Muscle layer of duodenum (tissue), 2 donors: Measurements from ENCODE around the gene HACL1.
A peak's percentile ranks its signal among the peaks of the same experiment; 100 is the strongest.

Experiments used
- H3K27ac ChIP-seq: one replicate; pipeline ENCODE4 v1.7.0; 2013; ENCODE audit warnings: mild to moderate bottlenecking, low read length
- H3K27me3 ChIP-seq: one replicate; pipeline ENCODE4 v1.7.0; 2013; ENCODE audit warnings: low read depth, mild to moderate bottlenecking, control low read depth, low read length
- H3K36me3 ChIP-seq, 2 donors: one replicate each; pipeline ENCODE4 v1.7.0; 2013; ENCODE audit warnings: low read length in 2 of 2, control low read depth in 1 of 2, mild to moderate bottlenecking in 1 of 2; ENCODE audit not compliant: insufficient read depth in 2 of 2, control insufficient read depth in 1 of 2
- H3K4me1 ChIP-seq, 2 donors: one replicate each; pipeline ENCODE4 v1.7.0; 2013; ENCODE audit warnings: low read length in 2 of 2, mild to moderate bottlenecking in 2 of 2, control low read depth in 1 of 2, moderate library complexity in 1 of 2; ENCODE audit not compliant: insufficient read depth in 2 of 2, control insufficient read depth in 1 of 2
- H3K4me3 ChIP-seq, 2 donors: one replicate each; pipeline ENCODE4 v1.7.0; 2013; ENCODE audit warnings: low read length in 2 of 2, low read depth in 1 of 2, mild to moderate bottlenecking in 1 of 2
- H3K9me3 ChIP-seq, 2 donors: one replicate each; pipeline ENCODE4 v1.7.0; 2013; ENCODE audit warnings: low read length in 2 of 2, control low read depth in 1 of 2, mild to moderate bottlenecking in 1 of 2; ENCODE audit not compliant: control insufficient read depth in 1 of 2
- donor health status: healthy.

Gene HACL1

GRCh38 chr3:15601399-15602145 is at the start of gene HACL1, which contains the start of gene BTD:
Gene HACL1, minus strand, starts transcription at chr3:15601569. Its CDS starts 106 bp downstream, at chr3:15601463.
Gene BTD, plus strand, starts transcription at chr3:15601745. Its CDS starts 33,695 bp downstream, at chr3:15635440.
- Histone ChIP-seq H3K27me3 (no peaks in the 10 kb centered on the region), H3K27ac (peak within 1 kb of the TSS; percentile 95), H3K4me1 (peaks cover 15 to 16% of the 10 kb centered on the region in 2 donors), H3K9me3 (no peaks in the 10 kb centered on the region), H3K36me3 (peaks cover 18 to 26% of the 10 kb centered on the region in 2 donors), H3K4me3 (peak within 1 kb of the TSS; percentile 93 to 100)

DNA sequence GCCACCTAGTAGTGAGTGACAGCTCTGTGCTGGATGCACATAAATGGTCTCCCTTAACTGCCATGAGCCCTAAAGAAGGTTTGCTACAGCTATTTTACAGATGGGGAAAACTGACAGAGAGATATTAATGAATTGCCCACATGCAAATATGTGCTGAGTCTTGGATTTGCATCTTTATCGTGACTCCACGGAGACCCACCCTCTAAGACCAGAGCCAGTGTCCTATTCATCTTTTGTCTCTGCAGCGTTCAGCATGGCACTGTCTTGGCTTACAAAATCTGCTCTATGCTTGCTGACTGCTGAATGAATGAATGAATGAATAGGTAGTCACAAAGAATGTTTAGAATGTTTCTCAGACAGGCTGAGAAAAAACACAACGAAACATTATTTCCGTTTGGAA is 48.5 kb upstream of the HACL1 start:
- Histone ChIP-seq H3K9me3 (no peaks in the 10 kb centered on the region), H3K27ac (no peak overlapping the region), H3K27me3 (no peaks in the 10 kb centered on the region), H3K4me3 (no peak overlapping the region), H3K36me3 (peaks cover 2 to 9% of the 10 kb centered on the region in 2 donors), H3K4me1 (peaks cover 5 to 18% of the 10 kb centered on the region in 2 donors)

DNA sequence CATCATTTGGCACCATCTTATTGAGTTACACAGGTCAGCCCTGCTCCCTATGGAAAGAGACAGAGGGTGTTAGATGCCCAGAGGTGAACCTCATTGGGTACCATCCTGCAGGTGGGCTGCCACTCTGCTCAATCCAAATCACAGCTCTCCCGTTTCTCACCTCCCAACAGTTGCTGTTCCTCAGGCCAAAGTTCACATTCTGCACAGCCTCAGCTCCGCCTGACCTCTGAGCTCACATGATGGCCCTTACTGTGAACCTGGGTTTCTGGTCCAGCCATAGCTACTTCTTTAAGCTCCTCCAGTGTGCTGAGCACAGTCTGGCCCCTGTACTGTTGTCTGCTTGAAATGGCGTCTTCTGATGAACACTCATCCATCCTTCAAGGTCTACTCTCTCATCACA is 48.0 kb upstream of the HACL1 start:
- Histone ChIP-seq H3K9me3 (no peaks in the 10 kb centered on the region), H3K4me3 (no peak overlapping the region), H3K27ac (no peak overlapping the region), H3K27me3 (no peaks in the 10 kb centered on the region), H3K4me1 (peaks cover 5 to 18% of the 10 kb centered on the region in 2 donors), H3K36me3 (peaks cover 7 to 10% of the 10 kb centered on the region in 2 donors)

GRCh38 chr3:15647611-15648167 is 46.3 kb upstream of the HACL1 start:
- Histone ChIP-seq H3K27me3 (no peaks in the 10 kb centered on the region), H3K36me3 (peaks cover 8 to 10% of the 10 kb centered on the region in 2 donors), H3K27ac (peak overlapping the region; percentile 84), H3K4me3 (no peak overlapping the region), H3K9me3 (no peaks in the 10 kb centered on the region), H3K4me1 (peaks cover 5 to 18% of the 10 kb centered on the region in 2 donors)

DNA sequence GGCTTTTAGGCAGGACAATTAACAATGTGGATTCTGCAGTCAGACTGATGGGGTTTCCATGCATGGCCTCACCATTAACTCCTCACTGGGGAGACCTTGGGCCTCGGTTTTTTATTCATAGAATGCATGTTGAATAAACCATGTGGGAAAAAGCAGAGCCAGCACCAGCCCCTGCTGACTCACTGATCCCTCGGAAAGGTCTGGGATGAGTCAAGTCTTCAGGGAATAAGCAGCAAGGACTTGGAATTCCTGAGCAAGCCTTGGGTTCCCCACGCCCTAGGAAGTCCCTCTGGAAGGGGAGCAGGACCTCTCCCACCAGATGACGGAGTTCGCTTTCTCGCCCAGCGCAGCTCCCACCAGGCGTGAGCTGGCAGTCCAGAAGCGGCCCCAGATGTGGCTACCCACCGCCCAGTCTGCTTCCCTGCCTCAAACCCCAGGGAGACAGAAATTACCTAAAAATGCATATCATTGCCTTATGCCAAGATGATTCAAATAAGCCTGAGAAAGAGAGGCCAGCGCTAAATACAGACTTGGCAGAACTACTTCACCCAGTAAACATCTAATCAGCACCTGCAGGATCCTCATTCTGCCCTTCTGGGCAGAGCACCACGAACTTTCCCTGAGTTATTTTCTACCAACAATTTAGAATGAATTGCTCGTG is 45.6 kb upstream of the HACL1 start:
- peaks cover 5 to 18% of the 10 kb centered on the region in 2 donors for H3K4me1 ChIP-seq
- H3K36me3 ChIP-seq, result peaks cover 8 to 10% of the 10 kb centered on the region in 2 donors
- peak overlapping the region; percentile 84 for H3K27ac ChIP-seq
- peak overlapping the region in 1 of 2 donors; percentile 27 for H3K4me3 ChIP-seq
- H3K9me3 ChIP-seq, result no peaks in the 10 kb centered on the region
- no peaks in the 10 kb centered on the region for H3K27me3 ChIP-seq

- peak overlapping the region; percentile 84 for H3K27ac ChIP-seq
- no peaks in the 10 kb centered on the region for H3K27me3 ChIP-seq
- peak overlapping the region in 1 of 2 donors; percentile 27 for H3K4me3 ChIP-seq
- H3K9me3 ChIP-seq, result no peaks in the 10 kb centered on the region
- H3K36me3 ChIP-seq, result peaks cover 8 to 10% of the 10 kb centered on the region in 2 donors
- H3K4me1 ChIP-seq, result peaks cover 5 to 18% of the 10 kb centered on the region in 2 donors
Measured at GRCh38 chr3:15645740-15646501, 44.6 kb upstream of the HACL1 start.

- Histone ChIP-seq H3K4me1 (peaks cover 5 to 18% of the 10 kb centered on the region in 2 donors), H3K36me3 (peaks cover 8 to 10% of the 10 kb centered on the region in 2 donors), H3K27me3 (no peaks in the 10 kb centered on the region), H3K27ac (peak overlapping the region; percentile 50), H3K4me3 (no peak overlapping the region), H3K9me3 (no peaks in the 10 kb centered on the region)
Measured at GRCh38 chr3:15645246-15645645, 43.9 kb upstream of the HACL1 start.

GRCh38 chr3:15638891-15639262 is 37.5 kb upstream of the HACL1 start:
- Histone ChIP-seq H3K4me1 (peaks cover 8 to 13% of the 10 kb centered on the region in 2 donors), H3K9me3 (no peaks in the 10 kb centered on the region), H3K4me3 (no peak overlapping the region), H3K36me3 (no peaks in the 10 kb centered on the region), H3K27ac (peak overlapping the region; percentile 73), H3K27me3 (no peaks in the 10 kb centered on the region)

GRCh38 chr3:15638193-15638890 is 37.0 kb upstream of the HACL1 start:
- Histone ChIP-seq H3K4me1 (peaks cover 8 to 15% of the 10 kb centered on the region in 2 donors), H3K9me3 (no peaks in the 10 kb centered on the region), H3K27me3 (no peaks in the 10 kb centered on the region), H3K36me3 (no peaks in the 10 kb centered on the region), H3K27ac (peak overlapping the region; percentile 78), H3K4me3 (no peak overlapping the region)

DNA sequence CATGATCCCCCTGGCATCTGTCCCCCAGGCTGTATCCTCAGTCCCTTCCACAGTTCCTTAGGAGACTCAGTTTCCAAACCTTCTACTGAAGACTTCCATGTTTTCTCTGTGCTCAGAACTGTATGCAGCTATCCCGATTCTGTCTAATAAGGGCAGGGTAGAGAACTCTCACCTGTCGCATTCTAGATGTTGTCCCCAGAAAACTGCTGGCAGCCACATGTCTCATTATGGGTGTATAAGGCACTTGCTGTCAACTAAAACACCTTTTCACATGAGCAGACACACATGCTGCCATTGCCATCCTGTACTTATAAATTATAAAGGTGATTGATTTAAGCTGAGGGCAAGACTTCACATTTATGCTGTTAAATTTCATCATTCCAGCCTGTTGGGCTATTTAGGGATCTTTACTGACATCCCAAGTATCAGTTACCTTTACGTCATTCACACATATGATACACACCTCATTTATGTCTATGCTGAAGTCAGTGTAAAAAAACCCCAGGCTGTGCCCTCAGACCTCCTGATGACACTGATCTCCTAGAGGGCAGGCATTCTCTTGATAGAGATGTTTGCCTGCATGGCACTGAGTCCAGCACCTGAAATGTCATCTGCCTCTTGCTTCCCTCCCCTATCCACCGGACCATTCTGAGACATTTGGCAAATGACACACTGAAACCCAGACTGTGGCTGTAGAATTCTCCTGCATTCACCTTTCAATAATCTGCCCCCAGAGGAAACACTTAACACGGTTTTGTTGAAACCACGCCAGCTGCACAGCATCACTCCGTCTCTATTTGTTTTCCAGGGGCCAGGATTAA is 36.0 kb upstream of the HACL1 start:
- H3K4me1 ChIP-seq, result peaks cover 8 to 15% of the 10 kb centered on the region in 2 donors
- no peaks in the 10 kb centered on the region for H3K27me3 ChIP-seq
- H3K27ac ChIP-seq, result peak overlapping the region; percentile 78
- H3K36me3 ChIP-seq, result no peaks in the 10 kb centered on the region
- H3K9me3 ChIP-seq, result no peaks in the 10 kb centered on the region
- peak overlapping the region in 1 of 2 donors; percentile 15 for H3K4me3 ChIP-seq
